Hepatocyte (in vitro differentiated cells): ENCODE data around the gene NTN4. TPM values are rescaled to one million over a fixed set of nuclear protein-coding genes. Genes with fewer than 3 reads are reported as not detected.
A peak's percentile ranks its signal among the peaks of the same experiment; 100 is the strongest.

Experiments used
- DNase-seq: peaks from one replicate; pipeline ENCODE4 v3.0.0-alpha.2; 2016; ENCODE audit warnings: low spot score
- H2AFZ ChIP-seq: fragments of 200-600 bp; sonication (generic); 2 replicates; pipeline ENCODE4 v1.6.0; 2016; ENCODE audit warnings: antibody characterized with exemption, mild to moderate bottlenecking
- H3K27ac ChIP-seq: fragments of 200-600 bp; sonication (generic); 2 replicates; pipeline ENCODE4 v1.5.1; 2016; ENCODE audit warnings: mild to moderate bottlenecking
- H3K27me3 ChIP-seq: fragments of 200-600 bp; sonication (generic); 2 replicates; pipeline ENCODE4 v1.6.1; 2016
- H3K36me3 ChIP-seq: fragments of 200-600 bp; sonication (generic); replicated peaks from 2 replicates; pipeline ENCODE4 v1.5.1; 2016; ENCODE audit warnings: low read depth; ENCODE audit not compliant: insufficient read depth
- H3K4me1 ChIP-seq: fragments of 200-600 bp; sonication (generic); 2 replicates; pipeline ENCODE4 v1.5.1; 2016; ENCODE audit warnings: mild to moderate bottlenecking, moderate library complexity; ENCODE audit not compliant: insufficient read depth
- H3K4me2 ChIP-seq: fragments of 200-600 bp; sonication (generic); 2 replicates; pipeline ENCODE4 v1.6.0; 2016
- H3K4me3 ChIP-seq: fragments of 200-600 bp; sonication (generic); 2 replicates; pipeline ENCODE4 v1.5.1; 2016; ENCODE audit warnings: mild to moderate bottlenecking
- H3K79me2 ChIP-seq: fragments of 200-600 bp; sonication (generic); 2 replicates; pipeline ENCODE4 v1.6.0; 2017; ENCODE audit warnings: mild to moderate bottlenecking
- H3K9me2 ChIP-seq: fragments of 200-600 bp; sonication (generic); replicated peaks from 2 replicates; pipeline ENCODE4 v1.6.0; 2017; ENCODE audit warnings: mild to moderate bottlenecking; ENCODE audit not compliant: insufficient read depth
- H3K9me3 ChIP-seq: fragments of 200-600 bp; sonication (generic); 2 replicates; pipeline ENCODE4 v1.5.1; 2016; ENCODE audit warnings: low read depth, mild to moderate bottlenecking
- H4K20me1 ChIP-seq: fragments of 200-600 bp; sonication (generic); 2 replicates; pipeline ENCODE4 v1.6.0; 2016; ENCODE audit warnings: mild to moderate bottlenecking; ENCODE audit not compliant: insufficient read depth, poor library complexity, severe bottlenecking
- CTCF ChIP-seq: fragments of 200-600 bp; sonication (generic); IDR thresholded peaks from 2 replicates; pipeline ENCODE4 v1.5.1; 2016; ENCODE audit warnings: antibody characterized with exemption, mild to moderate bottlenecking; ENCODE audit not compliant: poor library complexity
- EZH2 ChIP-seq: fragments of 200-600 bp; sonication (generic); IDR thresholded peaks from 2 replicates; pipeline ENCODE4 v1.6.1; 2016; ENCODE audit warnings: antibody characterized with exemption, mild to moderate bottlenecking, borderline replicate concordance
- EZH2phosphoT487 ChIP-seq: fragments of 200-600 bp; sonication (generic); IDR thresholded peaks from one replicate; pipeline ENCODE4 v1.6.1; 2018; ENCODE audit warnings: antibody characterized with exemption, mild to moderate bottlenecking, low read depth, moderate library complexity; ENCODE audit not compliant: unreplicated experiment, severe bottlenecking
- WGBS: methylation state at CpG from one replicate; pipeline ENCODE4 v1.1.6; 2016; ENCODE audit warnings: low lambda C conversion rate; ENCODE audit errors: missing lambda C conversion rate; 5-methylcytosine and 5-hydroxymethylcytosine counted together
- polyA plus RNA-seq: library from polyadenylated mRNA; unstranded; fragments of >200 nt; fragmentation: Nextera tagmentation; extraction: Ambion mirVana; gene quantifications from 2 replicates; pipeline ENCODE4 v1.2.1, GENCODE V29; 2016
- total RNA-seq: library from RNA; depleted of rRNA; stranded (reverse); fragments of >200 nt; gene quantifications from 2 replicates; pipeline ENCODE4 v1.2.3, GENCODE V29; 2014

NTN4 gene
- total and polyA plus RNA-seq, 2 experiments from 2014 or later, result 20.2 to 37.0 TPM

- Histone ChIP-seq H2AFZ (no peak overlapping the region), H3K4me2 (peak overlapping the region; percentile 22), H3K27ac (peak overlapping the region; percentile 61), H3K9me2 (no peaks in the 10 kb centered on the region), H3K4me1 (peaks cover 17% of the 10 kb centered on the region), H3K4me3 (no peak overlapping the region), H3K9me3 (no peaks in the 10 kb centered on the region), H3K36me3 (no peaks in the 10 kb centered on the region), H3K79me2 (peaks cover 2% of the 10 kb centered on the region), H4K20me1 (no peaks in the 10 kb centered on the region), H3K27me3 (no peaks in the 10 kb centered on the region)
- WGBS, result 72% methylated on average over 3 of the region's 3 CpGs
- no peak for DNase-seq
- no peak for TF ChIP-seq EZH2phosphoT487
- TF ChIP-seq EZH2, result no peak
- TF ChIP-seq CTCF, result no peak
Observed at GRCh38 chr12:95762123-95762785, 28.3 kb downstream of the NTN4 start.

DNA sequence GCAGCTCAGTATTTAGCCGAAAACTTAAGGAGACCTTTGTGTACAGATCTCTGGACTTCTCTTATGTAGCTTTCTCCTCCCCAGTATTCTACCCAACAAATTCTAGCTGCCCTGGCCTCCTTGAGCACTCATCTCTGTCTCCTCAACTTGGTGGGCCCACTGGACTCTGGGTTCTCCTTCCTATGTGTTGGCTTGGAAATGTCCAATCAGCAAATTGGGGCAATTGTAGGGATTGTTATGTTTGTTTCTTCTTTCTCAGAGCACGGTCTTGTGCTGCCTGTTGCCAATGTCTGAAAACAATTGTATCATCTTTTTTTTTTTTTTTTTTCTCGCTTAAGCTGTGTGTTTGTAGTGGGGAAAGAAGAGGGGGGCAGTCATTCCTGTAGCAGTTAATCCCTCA is 30.2 kb downstream of the NTN4 start:
- H3K9me3 ChIP-seq, result no peaks in the 10 kb centered on the region
- TF ChIP-seq CTCF, result no peak
- no peak for TF ChIP-seq EZH2phosphoT487
- TF ChIP-seq EZH2, result no peak
- H3K27ac ChIP-seq, result no peak overlapping the region
- no peak overlapping the region for H3K4me3 ChIP-seq
- no peak for DNase-seq
- H3K4me1 ChIP-seq, result peaks cover 16% of the 10 kb centered on the region
- no peaks in the 10 kb centered on the region for H3K9me2 ChIP-seq
- no peaks in the 10 kb centered on the region for H3K27me3 ChIP-seq
- H3K4me2 ChIP-seq, result no peak overlapping the region
- no peaks in the 10 kb centered on the region for H4K20me1 ChIP-seq
- peaks cover 4% of the 10 kb centered on the region for H3K79me2 ChIP-seq
- 61% methylated on average over 3 of the region's 3 CpGs for WGBS
- H2AFZ ChIP-seq, result no peak overlapping the region
- no peaks in the 10 kb centered on the region for H3K36me3 ChIP-seq

GRCh38 chr12:95759718-95760117 is 30.8 kb downstream of the NTN4 start:
- Histone ChIP-seq H3K27ac (no peak overlapping the region), H3K4me2 (no peak overlapping the region), H3K27me3 (no peaks in the 10 kb centered on the region), H2AFZ (no peak overlapping the region), H3K9me3 (no peaks in the 10 kb centered on the region), H3K4me3 (no peak overlapping the region), H4K20me1 (no peaks in the 10 kb centered on the region), H3K4me1 (peaks cover 22% of the 10 kb centered on the region), H3K79me2 (peaks cover 4% of the 10 kb centered on the region), H3K36me3 (no peaks in the 10 kb centered on the region), H3K9me2 (no peaks in the 10 kb centered on the region)
- TF ChIP-seq CTCF (no peak), EZH2 (no peak), EZH2phosphoT487 (no peak)
- no peak for DNase-seq
- WGBS, result 0% methylated on average over 1 of the region's 1 CpG
